Ammon's horn (tissue), 1 donor: ENCODE data around the gene TERB2.
"Not testable (repeated sequence)": the region's sequence is repeated elsewhere in the genome, so short reads cannot be mapped to it uniquely, and the experiment has no call there.

Experiments
- DNase-seq: peaks from one replicate; pipeline ENCODE4 v3.0.0-alpha.2; 2016; ENCODE audit warnings: low spot score

TERB2 gene

GRCh38 chr15:44956388-44956787, at the start of gene TERB2:
TERB2 (plus strand) TSS chr15:44956687; CDS start chr15:44956719, 32 bp downstream.
- DNase-seq = no peak

GRCh38 chr15:44909423-44909822, 47.1 kb upstream of the TERB2 start:
- no peak for DNase-seq

GRCh38 chr15:44910981-44911625, 45.4 kb upstream of the TERB2 start:
- no peak for DNase-seq

- not testable (repeated sequence) for DNase-seq
Observed at GRCh38 chr15:44912186-44912585, 44.3 kb upstream of the TERB2 start.

GRCh38 chr15:44912974-44913448, 43.5 kb upstream of the TERB2 start:
- not testable (repeated sequence) for DNase-seq

- DNase-seq = no peak
Observed at GRCh38 chr15:44918136-44918535, 38.4 kb upstream of the TERB2 start.

GRCh38 chr15:44928658-44929057, 27.8 kb upstream of the TERB2 start:
- DNase-seq = not testable (repeated sequence)

- not testable (repeated sequence) for DNase-seq
Observed at GRCh38 chr15:44930283-44930682, 26.2 kb upstream of the TERB2 start.

- not testable (repeated sequence) for DNase-seq
Observed at GRCh38 chr15:44958302-44958701, 1.8 kb downstream of the TERB2 start.

- DNase-seq = no peak
Observed at GRCh38 chr15:44968475-44968874, 12.0 kb downstream of the TERB2 start.

GRCh38 chr15:44971036-44971435, 14.5 kb downstream of the TERB2 start:
- DNase-seq = no peak

- not testable (repeated sequence) for DNase-seq
Observed at GRCh38 chr15:44976183-44976582, 19.7 kb downstream of the TERB2 start.

- not testable (repeated sequence) for DNase-seq
Observed at GRCh38 chr15:44977781-44978180, 21.3 kb downstream of the TERB2 start.

- not testable (repeated sequence) for DNase-seq
Observed at GRCh38 chr15:44979617-44980339, 23.3 kb downstream of the TERB2 start.

- DNase-seq = not testable (repeated sequence)
Observed at GRCh38 chr15:44984144-44984543, 27.7 kb downstream of the TERB2 start.

GRCh38 chr15:44986346-44987055, 30.0 kb downstream of the TERB2 start:
- not testable (repeated sequence) for DNase-seq

- not testable (repeated sequence) for DNase-seq
Observed at GRCh38 chr15:44987711-44988110, 31.2 kb downstream of the TERB2 start.

- DNase-seq = not testable (repeated sequence)
Observed at GRCh38 chr15:44988184-44988869, 31.8 kb downstream of the TERB2 start.

GRCh38 chr15:44988870-44989219, 32.4 kb downstream of the TERB2 start:
- DNase-seq = not testable (repeated sequence)

GRCh38 chr15:44997632-44998031, 41.1 kb downstream of the TERB2 start:
- DNase-seq = not testable (repeated sequence)

GRCh38 chr15:44999105-44999504, 42.6 kb downstream of the TERB2 start:
- DNase-seq = no peak

- not testable (repeated sequence) for DNase-seq
Observed at GRCh38 chr15:45001180-45001579, 44.7 kb downstream of the TERB2 start.
